Measurements from ENCODE around the gene CDH23. TPM values are rescaled to one million over a fixed set of nuclear protein-coding genes. Genes with fewer than 3 reads are reported as not detected.
"Not testable (repeated sequence)": the region's sequence is repeated elsewhere in the genome, so short reads cannot be mapped to it uniquely, and the experiment has no call there.

The CDH23 gene
- total RNA-seq, 4 donors from 2014 or later, result 14.4 to 29.6 (median 19.7) TPM

DNA sequence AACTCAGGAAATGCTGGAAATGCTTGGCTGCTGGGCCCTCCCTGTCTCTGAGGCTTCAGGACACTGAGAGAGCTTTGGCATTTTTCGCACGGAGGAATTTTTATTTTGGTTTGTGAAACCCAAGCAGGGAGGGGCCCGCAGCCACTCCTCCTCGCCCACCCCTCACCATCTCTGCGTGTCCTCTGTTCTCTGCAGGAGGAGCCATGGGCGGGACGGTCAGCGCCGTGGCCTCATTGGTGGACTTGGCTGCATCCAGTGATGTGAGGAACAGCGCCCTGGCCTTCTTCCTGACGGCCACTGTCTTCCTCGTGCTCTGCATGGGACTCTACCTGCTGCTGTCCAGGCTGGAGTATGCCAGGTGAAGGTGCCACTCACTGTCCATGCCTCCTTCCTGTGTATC is 40.8 kb upstream of the CDH23 start:
- Histone ChIP-seq H3K4me1 (peaks cover 0 to 14% (median 4%) of the 10 kb centered on the region in 4 donors), H3K9me3 (no peaks in the 10 kb centered on the region), H3K36me3 (peaks cover 6 to 85% (median 24%) of the 10 kb centered on the region in 4 donors), H3K27me3 (no peaks in the 10 kb centered on the region), H3K4me3 (no peak overlapping the region), H3K27ac (replicated peaks in 1 of 4) (no peak overlapping the region)
- TF ChIP-seq POLR2AphosphoS5 (IDR thresholded peaks at IDR 0.05) (no peak), POLR2A (IDR thresholded peaks at IDR 0.05; ENCODE audit: low read depth) (no peak), EP300 (IDR thresholded peaks at IDR 0.05) (no peak)
- TF ChIP-seq, protein P1, sequence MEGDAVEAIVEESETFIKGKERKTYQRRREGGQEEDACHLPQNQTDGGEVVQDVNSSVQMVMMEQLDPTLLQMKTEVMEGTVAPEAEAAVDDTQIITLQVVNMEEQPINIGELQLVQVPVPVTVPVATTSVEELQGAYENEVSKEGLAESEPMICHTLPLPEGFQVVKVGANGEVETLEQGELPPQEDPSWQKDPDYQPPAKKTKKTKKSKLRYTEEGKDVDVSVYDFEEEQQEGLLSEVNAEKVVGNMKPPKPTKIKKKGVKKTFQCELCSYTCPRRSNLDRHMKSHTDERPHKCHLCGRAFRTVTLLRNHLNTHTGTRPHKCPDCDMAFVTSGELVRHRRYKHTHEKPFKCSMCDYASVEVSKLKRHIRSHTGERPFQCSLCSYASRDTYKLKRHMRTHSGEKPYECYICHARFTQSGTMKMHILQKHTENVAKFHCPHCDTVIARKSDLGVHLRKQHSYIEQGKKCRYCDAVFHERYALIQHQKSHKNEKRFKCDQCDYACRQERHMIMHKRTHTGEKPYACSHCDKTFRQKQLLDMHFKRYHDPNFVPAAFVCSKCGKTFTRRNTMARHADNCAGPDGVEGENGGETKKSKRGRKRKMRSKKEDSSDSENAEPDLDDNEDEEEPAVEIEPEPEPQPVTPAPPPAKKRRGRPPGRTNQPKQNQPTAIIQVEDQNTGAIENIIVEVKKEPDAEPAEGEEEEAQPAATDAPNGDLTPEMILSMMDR (IDR thresholded peaks at IDR 0.05), result no peak
- DNase-seq (ENCODE audit: extremely low spot score), result no peak
- WGBS, result 96% methylated on average over 12 of the region's 12 CpGs
- intact Hi-C loops (cut with DNase I), result no loop called here

DNA sequence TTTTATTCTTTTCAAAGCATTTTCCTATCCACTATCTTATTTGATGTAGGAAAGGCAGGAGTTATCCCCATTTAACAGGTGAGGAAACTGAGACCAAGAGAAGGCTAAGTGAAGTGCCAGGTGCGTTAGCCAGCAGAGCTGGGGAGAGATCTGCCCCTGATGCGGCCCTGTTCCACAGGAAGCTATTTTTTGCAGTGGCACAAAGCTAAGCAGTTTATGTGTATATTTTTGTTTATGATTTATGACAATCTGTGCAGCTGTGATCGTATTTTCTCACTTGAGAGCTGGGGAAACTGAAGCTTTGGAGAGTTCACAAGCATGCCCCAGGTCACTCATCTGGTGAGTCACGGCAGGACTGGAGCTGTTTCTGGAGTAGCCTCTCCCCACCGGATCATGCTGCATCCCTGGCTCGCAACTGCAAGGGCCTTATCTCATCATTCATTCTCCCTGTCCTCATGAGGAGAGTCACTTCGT is 38.9 kb upstream of the CDH23 start:
- Histone ChIP-seq H3K4me3 (no peak overlapping the region), H3K27ac (replicated peaks in 1 of 4) (no peak overlapping the region), H3K36me3 (peaks cover 8 to 83% (median 28%) of the 10 kb centered on the region in 4 donors), H3K4me1 (peaks cover 0 to 14% (median 4%) of the 10 kb centered on the region in 4 donors), H3K9me3 (no peaks in the 10 kb centered on the region), H3K27me3 (no peaks in the 10 kb centered on the region)
- no peak for TF ChIP-seq POLR2AphosphoS5 (IDR thresholded peaks at IDR 0.05)
- TF ChIP-seq, protein P1 (IDR thresholded peaks at IDR 0.05), result no peak
- no peak for TF ChIP-seq POLR2A (IDR thresholded peaks at IDR 0.05; ENCODE audit: low read depth)
- TF ChIP-seq EP300 (IDR thresholded peaks at IDR 0.05), result no peak
- intact Hi-C loops (cut with DNase I), result no loop called here
- no peak for DNase-seq (ENCODE audit: extremely low spot score)
- WGBS, result 94% methylated on average over 6 of the region's 7 CpGs

- H3K27me3 ChIP-seq, result no peaks in the 10 kb centered on the region
- peaks cover 8 to 83% (median 30%) of the 10 kb centered on the region in 4 donors for H3K36me3 ChIP-seq
- WGBS, result 80% methylated on average over 7 of the region's 8 CpGs
- H3K4me3 ChIP-seq, result no peak overlapping the region
- no peak for TF ChIP-seq EP300 (IDR thresholded peaks at IDR 0.05)
- TF ChIP-seq, protein P1 (IDR thresholded peaks at IDR 0.05), result no peak
- TF ChIP-seq POLR2AphosphoS5 (IDR thresholded peaks at IDR 0.05), result no peak
- no peak for TF ChIP-seq POLR2A (IDR thresholded peaks at IDR 0.05; ENCODE audit: low read depth)
- DNase-seq (ENCODE audit: extremely low spot score), result no peak
- H3K4me1 ChIP-seq, result peaks cover 0 to 14% (median 4%) of the 10 kb centered on the region in 4 donors
- H3K27ac ChIP-seq (replicated peaks in 1 of 4), result no peak overlapping the region
- intact Hi-C loops (cut with DNase I), result no loop called here
- H3K9me3 ChIP-seq, result no peaks in the 10 kb centered on the region
Measured at GRCh38 chr10:71358277-71358676, 38.4 kb upstream of the CDH23 start.

DNA sequence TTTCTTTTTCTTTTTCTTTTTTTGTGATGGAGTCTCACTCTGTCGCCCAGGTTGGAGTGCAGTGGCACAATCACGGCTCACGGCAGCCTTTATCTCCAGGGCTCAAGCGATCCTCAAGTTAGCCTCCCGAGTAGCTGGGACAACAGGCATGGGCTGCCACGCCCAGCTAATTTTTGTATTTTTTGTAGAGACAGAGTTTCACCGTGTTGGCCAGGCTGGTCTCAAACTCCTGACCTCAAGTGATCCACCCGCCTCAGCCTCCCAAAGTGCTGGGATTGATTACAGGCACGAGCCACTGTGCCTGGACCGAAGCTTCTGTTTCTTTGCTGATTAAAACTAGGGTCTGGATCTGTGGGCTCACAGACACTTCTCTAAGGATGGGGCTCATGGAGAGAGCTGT is 37.8 kb upstream of the CDH23 start:
- H3K4me3 ChIP-seq; DNase-seq (ENCODE audit: extremely low spot score); intact Hi-C loops (cut with DNase I); H3K27me3 ChIP-seq; H3K9me3 ChIP-seq: not testable (repeated sequence)
- 87% methylated on average over 10 of the region's 10 CpGs for WGBS
- Histone ChIP-seq H3K36me3 (peaks cover 8 to 77% (median 30%) of the 10 kb centered on the region in 4 donors), H3K27ac (replicated peaks in 1 of 4) (peak overlapping the region in 3 of 4 donors; percentile 13 to 42 (median 33)), H3K4me1 (peaks cover 0 to 14% (median 4%) of the 10 kb centered on the region in 4 donors)

DNA sequence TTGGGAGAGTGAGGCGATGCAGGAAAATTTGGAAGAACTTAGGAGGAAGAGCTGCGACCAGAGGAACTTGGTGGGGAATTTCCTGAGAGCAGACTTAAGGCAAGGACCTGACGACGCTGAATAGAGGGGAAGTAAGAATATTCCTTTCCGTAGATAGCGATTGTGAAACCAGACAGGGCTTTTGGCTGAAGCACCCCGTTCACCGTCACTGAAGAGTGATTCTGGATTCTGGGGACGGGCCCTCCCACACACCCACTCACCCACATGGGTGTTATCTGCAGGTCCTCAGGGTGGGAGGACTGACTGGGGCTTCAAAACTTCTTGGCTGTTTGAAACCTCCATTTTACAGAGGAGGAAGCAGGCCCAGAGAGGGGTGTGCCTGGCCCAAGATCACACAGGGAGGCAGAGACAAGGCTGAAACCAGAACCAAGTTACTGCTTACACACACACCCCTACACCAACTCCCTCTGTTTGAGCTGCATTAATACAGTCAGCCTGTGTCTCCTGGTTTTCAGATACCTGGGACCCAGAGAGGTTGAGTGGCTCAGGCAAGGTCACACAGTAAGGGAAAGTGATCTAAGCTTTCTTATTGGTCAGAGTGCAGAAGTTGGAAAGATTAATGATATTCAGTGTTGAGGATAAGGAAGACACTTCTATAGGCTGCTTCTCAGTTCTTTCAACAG is 37.2 kb upstream of the CDH23 start:
- no peak for DNase-seq (ENCODE audit: extremely low spot score)
- peaks cover 0 to 14% (median 4%) of the 10 kb centered on the region in 4 donors for H3K4me1 ChIP-seq
- TF ChIP-seq POLR2A (IDR thresholded peaks at IDR 0.05; ENCODE audit: low read depth) (no peak), EP300 (IDR thresholded peaks at IDR 0.05) (no peak), POLR2AphosphoS5 (IDR thresholded peaks at IDR 0.05) (no peak)
- TF ChIP-seq, protein P1 (IDR thresholded peaks at IDR 0.05), result no peak
- H3K9me3 ChIP-seq, result no peaks in the 10 kb centered on the region
- intact Hi-C loops (cut with DNase I), result no loop called here
- peak overlapping the region in 3 of 4 donors; percentile 13 to 42 (median 33) for H3K27ac ChIP-seq (replicated peaks in 1 of 4)
- peaks cover 8 to 73% (median 33%) of the 10 kb centered on the region in 4 donors for H3K36me3 ChIP-seq
- H3K4me3 ChIP-seq, result no peak overlapping the region
- H3K27me3 ChIP-seq, result no peaks in the 10 kb centered on the region
- WGBS, result 64% methylated on average over 9 of the region's 9 CpGs
